H1 (cell line): ENCODE results near the gene TMEM243. TPM values are rescaled to one million over a fixed set of nuclear protein-coding genes. Genes with fewer than 3 reads are reported as not detected.

Experiments
- CTCF ChIA-PET: fragments of 300-600 bp; sonication (Branson Sonifier 250); formaldehyde crosslinking; loops from one replicate; lab custom pipeline; 2021; ENCODE audit not compliant: partially characterized antibody; lab: Charles Lee
- POLR2A ChIA-PET: fragments of 300-600 bp; sonication (Branson Sonifier 250); formaldehyde crosslinking; loops from one replicate; lab custom pipeline; 2021; ENCODE audit warnings: inconsistent platforms; ENCODE audit not compliant: partially characterized antibody; lab: Charles Lee
- DNase-seq, 2 experiments: peaks; one replicate each; pipeline versions ENCODE4 v3.0.0 to v3.0.0-alpha.2; 2010 to 2022; ENCODE audit warnings: low spot score in 2 of 2, low read depth in 1 of 2, mixed read lengths in 1 of 2
- FAIRE-seq: peaks from 2 replicates; lab custom pipeline; 2011; peaks lifted over from hg19 to GRCh38; lab: Jason Lieb, UNC
- H2AFZ ChIP-seq: 2 replicates; pipeline ENCODE4 v1.8.1; 2012; ENCODE audit warnings: low read length, inconsistent platforms
- H2AK5ac ChIP-seq: 2 replicates; pipeline ENCODE4 v1.6.1; 2013; ENCODE audit warnings: low read depth, low read length
- H2BK120ac ChIP-seq: replicated peaks from 2 replicates; pipeline ENCODE3; 2013; ENCODE audit warnings: low read depth, low read length, inconsistent platforms
- H2BK12ac ChIP-seq: 2 replicates; pipeline ENCODE4 v1.6.1; 2013; ENCODE audit warnings: low read depth, low read length
- H2BK15ac ChIP-seq: 2 replicates; pipeline ENCODE4 v1.6.1; 2013; ENCODE audit warnings: low read length
- H2BK20ac ChIP-seq: 2 replicates; pipeline ENCODE4 v1.6.1; 2013; ENCODE audit warnings: low read length
- H2BK5ac ChIP-seq: 2 replicates; pipeline ENCODE4 v1.6.1; 2013; ENCODE audit warnings: low read depth, low read length
- H3K14ac ChIP-seq: 2 replicates; pipeline ENCODE4 v1.6.1; 2013; ENCODE audit warnings: inconsistent platforms; ENCODE audit not compliant: insufficient read length
- H3K18ac ChIP-seq: 2 replicates; pipeline ENCODE4 v1.6.1; 2013; ENCODE audit warnings: low read length; ENCODE audit errors: extremely low read depth
- H3K23ac ChIP-seq: 2 replicates; pipeline ENCODE4 v1.6.1; 2013; ENCODE audit warnings: inconsistent platforms; ENCODE audit not compliant: insufficient read length
- H3K23me2 ChIP-seq: 2 replicates; pipeline ENCODE4 v1.6.1; 2013; ENCODE audit warnings: low read depth, low read length
- H3K27ac ChIP-seq: 2 replicates; pipeline ENCODE4 v1.6.1; 2011; ENCODE audit warnings: low read depth, low read length, inconsistent platforms
- H3K27me3 ChIP-seq, 4 experiments: replicated peaks in 1 of 4; 1 replicate in 1 of 4; 2 replicates in 3 of 4; pipeline versions ENCODE4 v1.6.1 to v1.8.1; 2011 to 2013; ENCODE audit warnings: low read length in 3 of 4, mild to moderate bottlenecking in 3 of 4, inconsistent platforms in 2 of 4, mixed read lengths in 2 of 4, moderate library complexity in 1 of 4; ENCODE audit not compliant: control insufficient read depth in 3 of 4, insufficient read depth in 3 of 4; ENCODE audit errors: extremely low read depth in 1 of 4
- H3K36me3 ChIP-seq, 4 experiments: 2 replicates each; pipeline versions ENCODE4 v1.6.1 to v1.8.1; 2011 to 2013; ENCODE audit warnings: mild to moderate bottlenecking in 4 of 4, low read length in 3 of 4, moderate library complexity in 2 of 4, control low read depth in 1 of 4, inconsistent platforms in 1 of 4; ENCODE audit not compliant: insufficient read depth in 4 of 4, control insufficient read depth in 2 of 4
- H3K4ac ChIP-seq: replicated peaks from 2 replicates; pipeline ENCODE3; 2013; ENCODE audit warnings: low read length, low read depth, mixed read lengths, inconsistent platforms; ENCODE audit not compliant: insufficient read length
- H3K4me1 ChIP-seq, 4 experiments: replicated peaks in 1 of 4; 1 replicate in 1 of 4; 2 replicates in 3 of 4; pipeline versions ENCODE4 v1.6.1 to v1.8.1; 2011 to 2013; ENCODE audit warnings: low read length in 3 of 4, inconsistent platforms in 2 of 4, mixed read lengths in 1 of 4; ENCODE audit not compliant: insufficient read depth in 4 of 4, control insufficient read depth in 3 of 4
- H3K4me2 ChIP-seq, 2 experiments: 2 replicates each; pipeline versions ENCODE4 v1.6.1 to v1.8.1; 2011 to 2013; ENCODE audit warnings: low read depth in 2 of 2, low read length in 2 of 2, control low read depth in 1 of 2, inconsistent platforms in 1 of 2, mild to moderate bottlenecking in 1 of 2; ENCODE audit not compliant: insufficient read depth in 1 of 2
- H3K4me3 ChIP-seq, 4 experiments: fragments of 200-600, 300-600 bp in 1 of 4; sonication (generic), shearing (Covaris generic), sonication (Bioruptor Twin) in 1 of 4; 2 replicates each; pipeline versions ENCODE4 v1.5.1 to v1.8.1; 2011 to 2016; ENCODE audit warnings: low read length in 4 of 4, low read depth in 3 of 4, control low read depth in 2 of 4, inconsistent platforms in 2 of 4, mild to moderate bottlenecking in 2 of 4, mixed read lengths in 1 of 4, moderate library complexity in 1 of 4; ENCODE audit not compliant: insufficient read depth in 2 of 4; ENCODE audit errors: extremely low read depth in 1 of 4
- H3K56ac ChIP-seq: replicated peaks from 2 replicates; pipeline ENCODE3; 2013; ENCODE audit warnings: low read depth, mild to moderate bottlenecking, mixed read lengths, low read length, inconsistent platforms; ENCODE audit not compliant: insufficient read length
- H3K79me1 ChIP-seq: 2 replicates; pipeline ENCODE4 v1.6.1; 2013; ENCODE audit warnings: low read depth, low read length, control low read depth
- H3K79me2 ChIP-seq, 2 experiments: 2 replicates each; pipeline versions ENCODE4 v1.6.1 to v1.8.1; 2012 to 2013; ENCODE audit warnings: low read length in 2 of 2, mild to moderate bottlenecking in 2 of 2, inconsistent platforms in 1 of 2; ENCODE audit not compliant: insufficient read depth in 2 of 2, control insufficient read depth in 1 of 2
- H3K9ac ChIP-seq, 4 experiments: replicated peaks in 1 of 4; 1 replicate in 1 of 4; 2 replicates in 3 of 4; pipeline versions ENCODE4 v1.6.1 to v1.8.1; 2011 to 2013; ENCODE audit warnings: low read depth in 3 of 4, low read length in 3 of 4, control low read depth in 2 of 4, mild to moderate bottlenecking in 2 of 4, moderate library complexity in 2 of 4, inconsistent platforms in 1 of 4; ENCODE audit errors: extremely low read depth in 1 of 4
- H3K9me3 ChIP-seq, 2 experiments: 2 replicates each; pipeline versions ENCODE4 v1.6.1 to v1.8.1; 2012 to 2013; ENCODE audit warnings: mild to moderate bottlenecking in 2 of 2, moderate library complexity in 2 of 2, control low read depth in 1 of 2, inconsistent platforms in 1 of 2, low read depth in 1 of 2, low read length in 1 of 2, mixed read lengths in 1 of 2; ENCODE audit not compliant: insufficient read depth in 2 of 2
- H4K20me1 ChIP-seq, 2 experiments: replicated peaks in 1 of 2; 2 replicates each; pipeline versions ENCODE3 to v1.8.1; 2011 to 2013; ENCODE audit warnings: inconsistent platforms in 2 of 2, low read length in 2 of 2, mild to moderate bottlenecking in 1 of 2; ENCODE audit not compliant: insufficient read depth in 2 of 2, control insufficient read depth in 1 of 2
- H4K5ac ChIP-seq: 2 replicates; pipeline ENCODE4 v1.6.1; 2013; ENCODE audit warnings: low read length, low read depth, mixed read lengths, inconsistent platforms; ENCODE audit not compliant: insufficient read length
- H4K8ac ChIP-seq: 2 replicates; pipeline ENCODE4 v1.8.0; 2013; ENCODE audit warnings: mild to moderate bottlenecking, moderate library complexity, low read length, inconsistent platforms; ENCODE audit not compliant: insufficient read depth; ENCODE audit errors: extremely low read depth
- H4K91ac ChIP-seq: replicated peaks from 2 replicates; pipeline ENCODE3; 2013; ENCODE audit warnings: low read length, mixed read lengths, inconsistent platforms; ENCODE audit not compliant: insufficient read length
- SUZ12 ChIP-seq: fragments of 200-600 bp; sonication (generic); IDR thresholded peaks from 2 replicates; pipeline ENCODE4 v1.6.1; 2012; ENCODE audit warnings: mild to moderate bottlenecking, inconsistent platforms, low read length, moderate library complexity, mixed read lengths
- TAF1 ChIP-seq: IDR thresholded peaks from 2 replicates; pipeline ENCODE4 v1.6.1; 2011; ENCODE audit warnings: mild to moderate bottlenecking, low read depth, low read length
- TAF7 ChIP-seq: optimal IDR thresholded peaks from 2 replicates; pipeline ENCODE3; 2011; ENCODE audit warnings: low read depth, mild to moderate bottlenecking, inconsistent platforms, low read length, moderate library complexity, borderline replicate concordance
- TEAD4 ChIP-seq: IDR thresholded peaks from 2 replicates; pipeline ENCODE4 v1.6.1; 2012; ENCODE audit warnings: low read depth, low read length, inconsistent platforms, mixed read lengths
- WGBS, 2 experiments: shearing (Covaris generic) in 1 of 2; methylation state at CpG; one replicate each; pipeline versions ENCODE4 v1.1.6 to v1.1.7; 2013 to 2015; ENCODE audit warnings: low lambda C conversion rate in 2 of 2, mixed read lengths in 2 of 2, inconsistent platforms in 1 of 2, low coverage in 1 of 2, missing lambda C conversion rate in 1 of 2; ENCODE audit not compliant: insufficient replicate concordance in 2 of 2, insufficient coverage in 1 of 2, insufficient read length in 1 of 2; ENCODE audit errors: extremely low coverage in 1 of 2, missing lambda C conversion rate in 1 of 2; 5-methylcytosine and 5-hydroxymethylcytosine counted together
- polyA plus RNA-seq, 7 experiments: library from polyadenylated mRNA; depleted of rRNA in 3 of 7; stranded (reverse) in 5 of 7; unstranded in 2 of 7; fragments of >200 nt in 5 of 7; fragments of 200-250 nt in 2 of 7; gene quantifications; 1 replicate in 5 of 7; 2 replicates in 1 of 7; 4 replicates in 1 of 7; pipeline versions ENCODE4 v1.2.1 to v1.2.3, GENCODE V29; 2011 to 2013; ENCODE audit warnings: missing spikeins in 2 of 7, mixed read lengths in 2 of 7
- total RNA-seq: library from RNA; stranded (reverse); fragmentation: NEBNext Ultra II Directional; extraction: Animal tissue kit (Norgen Biotek cat#: 25700); gene quantifications from 2 replicates; pipeline ENCODE4 v1.2.1, GENCODE V29; 2021

The TMEM243 gene
- total and polyA plus RNA-seq, 2 of the 8 experiments (the other 6 are each of a cell fraction or from before 2014, with no cell fraction given): 23.7 to 27.6 TPM

DNA sequence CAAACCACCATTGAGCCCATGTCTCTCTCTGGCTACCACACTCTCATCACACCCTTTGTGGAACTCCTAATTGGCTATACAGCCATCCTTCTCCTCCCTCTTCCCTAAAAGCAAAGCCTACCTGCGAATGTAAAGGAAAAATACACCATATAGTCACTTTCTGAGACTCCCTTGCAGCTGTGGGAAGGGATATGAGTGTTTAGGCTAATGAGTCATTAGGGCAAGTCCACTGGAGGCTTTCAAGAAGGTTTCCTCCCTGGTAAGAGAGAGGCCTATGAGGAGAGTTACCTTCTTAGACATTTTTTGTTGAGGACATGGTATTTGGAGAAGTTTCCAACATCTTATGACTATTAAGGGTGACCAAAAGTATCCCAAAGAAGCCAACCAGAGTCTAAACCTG, 4.1 kb upstream of the TMEM243 start:
- no peak for DNase-seq
- H3K79me2 ChIP-seq: peaks cover 0 to 3% of the 10 kb centered on the region in 2 experiments; a peak in 1 of 4 replicates
- no peaks in the 10 kb centered on the region for H3K36me3 ChIP-seq
- H3K18ac ChIP-seq: no peak overlapping the region
- no peak overlapping the region for H3K14ac ChIP-seq
- H4K5ac ChIP-seq: no peak overlapping the region
- POLR2A ChIA-PET: no interaction called here
- no peak overlapping the region for H4K91ac ChIP-seq
- H3K4me3 ChIP-seq: no peak overlapping the region
- no peak overlapping the region for H2BK5ac ChIP-seq
- H3K23ac ChIP-seq: no peak overlapping the region
- no peak overlapping the region for H3K56ac ChIP-seq
- TF ChIP-seq SUZ12 (no peak), TEAD4 (no peak), TAF1 (no peak), TAF7 (no peak)
- TF ChIP-seq, all 59 proteins: peak for 0
- H3K9ac ChIP-seq: no peak overlapping the region
- FAIRE-seq: no peak
- no peak overlapping the region for H3K4me2 ChIP-seq
- peaks cover 0 to 18% (median 15%) of the 10 kb centered on the region in 4 experiments; a peak in 5 of 7 replicates for H3K27me3 ChIP-seq
- peaks cover 0 to 1% of the 10 kb centered on the region in 2 experiments for H4K20me1 ChIP-seq
- H3K23me2 ChIP-seq: peaks cover 14% of the 10 kb centered on the region; the same call in 1 of the 2 replicates
- CTCF ChIA-PET: interaction anchor here (2.4 kb wide), 1 partner anchor 13 kb away, joined by 10 read pairs; no protein-coding TSS in a partner anchor
- no peak overlapping the region for H4K8ac ChIP-seq
- peaks cover 0 to 3% (median under 1%) of the 10 kb centered on the region in 4 experiments; a peak in 4 of 7 replicates for H3K4me1 ChIP-seq
- H2AK5ac ChIP-seq: no peak overlapping the region
- no peak overlapping the region for H2AFZ ChIP-seq
- H3K79me1 ChIP-seq: no peaks in the 10 kb centered on the region; the same call in 1 of the 2 replicates
- no peak overlapping the region for H2BK20ac ChIP-seq
- no CpG with 5 or more reads among the region's 1 CpG for WGBS, 2 experiments
- no peak overlapping the region for H2BK12ac ChIP-seq
- no peaks in the 10 kb centered on the region for H3K9me3 ChIP-seq
- H2BK15ac ChIP-seq: no peak overlapping the region
- H3K27ac ChIP-seq: no peak overlapping the region
- no peak overlapping the region for H2BK120ac ChIP-seq
- H3K4ac ChIP-seq: no peak overlapping the region
